ENCODE data around the gene WNT7A.

Gene WNT7A

DNA sequence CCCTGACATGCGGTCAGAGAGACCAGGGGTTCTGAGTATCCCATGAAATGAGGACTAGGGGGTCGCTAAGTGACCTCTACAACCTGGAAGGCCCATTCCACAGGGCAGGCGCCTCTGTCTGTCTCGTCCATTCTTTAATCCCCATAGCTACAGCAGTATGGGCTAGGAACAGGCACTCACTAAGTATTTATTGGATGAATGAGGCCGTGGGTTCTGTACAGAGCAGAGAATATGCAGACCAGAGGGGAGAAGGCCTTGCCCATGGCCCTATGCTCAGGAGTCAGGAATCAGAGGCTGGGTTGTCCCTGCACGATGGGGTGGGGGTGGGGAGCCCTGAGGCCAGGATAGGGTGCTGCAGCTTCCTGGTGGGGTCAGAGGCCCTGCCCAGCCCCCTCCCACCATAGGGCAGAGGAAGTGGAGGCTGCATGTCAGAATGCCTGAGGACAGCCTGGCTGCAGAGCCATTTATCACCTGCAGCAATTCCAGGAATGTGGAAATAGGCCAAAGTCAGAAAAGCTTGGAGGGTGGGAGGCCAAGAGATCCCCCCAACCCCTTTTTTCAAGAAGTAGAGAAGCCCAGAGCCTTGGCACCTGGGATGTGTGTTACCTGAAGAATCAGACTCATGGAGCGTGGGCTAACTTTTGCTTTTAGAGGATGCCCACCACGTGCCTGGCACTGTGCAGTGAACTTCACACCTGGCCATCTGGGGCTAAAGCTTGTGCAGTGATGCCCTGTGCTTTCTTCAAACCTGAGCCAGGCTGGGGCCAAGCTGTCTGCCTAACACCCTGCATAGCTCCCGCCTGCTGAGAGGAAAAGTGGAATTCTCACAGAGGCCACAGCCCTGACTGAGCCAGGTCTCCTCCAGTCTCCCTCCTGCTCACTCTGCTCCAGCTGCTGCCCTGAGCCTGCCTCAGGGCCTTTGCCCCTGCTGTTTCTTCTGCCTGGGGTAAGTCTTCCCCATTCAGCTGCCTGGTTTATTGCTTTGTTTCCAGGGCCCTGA is 109.4 kb downstream of the WNT7A start:
- no peak for DNase-seq (ENCODE audit: low read depth, low spot score)
- TF ChIP-seq, protein P1, sequence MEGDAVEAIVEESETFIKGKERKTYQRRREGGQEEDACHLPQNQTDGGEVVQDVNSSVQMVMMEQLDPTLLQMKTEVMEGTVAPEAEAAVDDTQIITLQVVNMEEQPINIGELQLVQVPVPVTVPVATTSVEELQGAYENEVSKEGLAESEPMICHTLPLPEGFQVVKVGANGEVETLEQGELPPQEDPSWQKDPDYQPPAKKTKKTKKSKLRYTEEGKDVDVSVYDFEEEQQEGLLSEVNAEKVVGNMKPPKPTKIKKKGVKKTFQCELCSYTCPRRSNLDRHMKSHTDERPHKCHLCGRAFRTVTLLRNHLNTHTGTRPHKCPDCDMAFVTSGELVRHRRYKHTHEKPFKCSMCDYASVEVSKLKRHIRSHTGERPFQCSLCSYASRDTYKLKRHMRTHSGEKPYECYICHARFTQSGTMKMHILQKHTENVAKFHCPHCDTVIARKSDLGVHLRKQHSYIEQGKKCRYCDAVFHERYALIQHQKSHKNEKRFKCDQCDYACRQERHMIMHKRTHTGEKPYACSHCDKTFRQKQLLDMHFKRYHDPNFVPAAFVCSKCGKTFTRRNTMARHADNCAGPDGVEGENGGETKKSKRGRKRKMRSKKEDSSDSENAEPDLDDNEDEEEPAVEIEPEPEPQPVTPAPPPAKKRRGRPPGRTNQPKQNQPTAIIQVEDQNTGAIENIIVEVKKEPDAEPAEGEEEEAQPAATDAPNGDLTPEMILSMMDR (IDR thresholded peaks at IDR 0.05; ENCODE audit: low read depth, low read length) = no peak
- in situ Hi-C loops (cut with HindIII; ENCODE audit: low sequenced_read_pairs) = no loop called here
- no peak overlapping the region for H3K4me3 ChIP-seq (ENCODE audit: low read depth, low read length)

DNA sequence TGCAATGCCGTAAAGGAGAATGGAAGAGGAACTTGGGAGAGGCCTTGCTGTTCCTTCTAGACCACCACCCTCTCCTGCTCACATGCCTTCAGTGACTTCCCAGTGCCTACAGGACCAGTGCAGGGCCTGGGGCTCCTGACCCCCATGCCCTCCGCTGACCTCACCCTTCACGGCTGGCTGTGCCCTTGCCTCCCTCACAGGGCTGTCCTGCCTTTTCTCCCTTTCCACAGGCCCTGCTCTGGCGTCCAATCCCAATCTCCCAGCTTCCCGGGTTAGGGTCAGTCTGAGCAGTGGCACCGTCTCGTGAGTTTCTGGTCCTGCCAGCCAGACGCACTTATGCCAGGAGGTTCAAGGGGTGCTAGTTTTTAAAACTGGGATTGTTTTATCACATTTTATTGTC is 110.4 kb downstream of the WNT7A start:
- DNase-seq (ENCODE audit: low read depth, low spot score) = no peak
- TF ChIP-seq, protein P1 (IDR thresholded peaks at IDR 0.05; ENCODE audit: low read depth, low read length) = no peak
- in situ Hi-C loops (cut with HindIII; ENCODE audit: low sequenced_read_pairs) = no loop called here
- no peak overlapping the region for H3K4me3 ChIP-seq (ENCODE audit: low read depth, low read length)

DNA sequence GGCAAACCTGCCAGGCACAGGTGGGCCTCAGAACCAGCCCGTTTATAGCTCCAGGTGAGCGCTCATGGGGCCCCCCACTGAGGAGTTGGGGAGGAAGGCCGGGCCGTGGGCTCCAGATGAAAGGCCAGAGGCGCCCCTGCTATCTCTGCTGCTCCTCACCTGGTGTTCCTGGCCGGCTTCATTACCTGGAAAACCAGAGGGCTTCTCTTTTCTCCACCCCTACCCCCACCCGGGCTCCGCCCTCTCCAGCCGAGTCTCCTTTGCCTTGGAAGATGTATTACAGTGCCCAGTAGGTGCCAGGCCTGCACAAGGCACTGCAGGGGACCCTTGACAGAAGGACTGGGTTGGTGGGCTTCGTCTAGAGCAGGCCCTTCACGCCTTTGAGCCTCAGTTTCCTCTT is 111.4 kb downstream of the WNT7A start:
- TF ChIP-seq, protein P1 (IDR thresholded peaks at IDR 0.05; ENCODE audit: low read depth, low read length) = no peak
- no peak for DNase-seq (ENCODE audit: low read depth, low spot score)
- no peak overlapping the region for H3K4me3 ChIP-seq (ENCODE audit: low read depth, low read length)
- in situ Hi-C loops (cut with HindIII; ENCODE audit: low sequenced_read_pairs) = no loop called here

DNA sequence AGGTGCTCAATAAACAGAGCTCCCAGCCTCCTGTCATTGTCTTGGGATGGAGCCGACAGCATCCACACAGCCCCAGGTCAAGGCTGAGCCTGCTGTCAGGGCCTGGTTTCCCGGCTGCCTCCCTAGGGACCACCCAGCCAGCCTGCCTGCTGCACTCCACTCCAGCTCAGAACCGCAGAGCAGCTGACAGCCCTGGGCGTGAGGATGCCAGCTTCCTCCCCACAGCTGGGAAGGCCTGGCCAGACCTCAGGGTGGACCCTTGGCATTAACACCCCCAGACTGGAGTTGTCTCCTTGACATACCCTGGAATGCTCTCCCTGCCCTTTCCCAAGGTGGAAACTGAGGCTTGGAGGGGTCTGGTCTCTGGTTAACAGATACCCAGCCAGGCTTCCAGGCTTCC is 112.0 kb downstream of the WNT7A start:
- DNase-seq (ENCODE audit: low read depth, low spot score) = no peak
- TF ChIP-seq, protein P1 (IDR thresholded peaks at IDR 0.05; ENCODE audit: low read depth, low read length) = no peak
- in situ Hi-C loops (cut with HindIII; ENCODE audit: low sequenced_read_pairs) = no loop called here
- H3K4me3 ChIP-seq (ENCODE audit: low read depth, low read length) = no peak overlapping the region

DNA sequence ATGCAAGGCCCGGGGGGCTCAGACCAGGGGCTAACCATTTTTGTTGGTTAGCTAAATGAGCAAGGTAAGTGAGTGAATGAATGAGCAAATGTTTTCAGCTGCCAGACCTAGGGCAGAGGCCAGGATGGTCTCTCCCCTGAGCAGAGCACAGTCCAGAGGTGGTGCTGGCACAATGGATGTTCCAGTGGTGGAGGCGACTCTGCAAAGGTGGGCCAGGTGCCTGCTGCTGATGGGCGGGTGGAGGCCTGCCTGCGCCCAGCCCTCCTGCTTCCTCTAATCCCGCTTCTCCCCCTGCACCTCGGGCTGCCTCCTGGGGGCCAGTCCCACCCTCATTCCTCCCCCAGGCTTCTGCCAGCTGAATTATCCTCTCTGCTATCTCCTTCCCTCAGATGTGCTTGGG is 112.8 kb downstream of the WNT7A start:
- in situ Hi-C loops (cut with HindIII; ENCODE audit: low sequenced_read_pairs) = no loop called here

More for the DNA sequence above, 112.8 kb downstream of the WNT7A start:
- TF ChIP-seq, protein P1 (IDR thresholded peaks at IDR 0.05; ENCODE audit: low read depth, low read length) = no peak
- DNase-seq (ENCODE audit: low read depth, low spot score) = no peak
- H3K4me3 ChIP-seq (ENCODE audit: low read depth, low read length) = no peak overlapping the region
